ENCODE measurements around the gene PNPLA7.
"Not testable (repeated sequence)": the region's sequence is repeated elsewhere in the genome, so short reads cannot be mapped to it uniquely, and the experiment has no call there.

The PNPLA7 gene

DNA sequence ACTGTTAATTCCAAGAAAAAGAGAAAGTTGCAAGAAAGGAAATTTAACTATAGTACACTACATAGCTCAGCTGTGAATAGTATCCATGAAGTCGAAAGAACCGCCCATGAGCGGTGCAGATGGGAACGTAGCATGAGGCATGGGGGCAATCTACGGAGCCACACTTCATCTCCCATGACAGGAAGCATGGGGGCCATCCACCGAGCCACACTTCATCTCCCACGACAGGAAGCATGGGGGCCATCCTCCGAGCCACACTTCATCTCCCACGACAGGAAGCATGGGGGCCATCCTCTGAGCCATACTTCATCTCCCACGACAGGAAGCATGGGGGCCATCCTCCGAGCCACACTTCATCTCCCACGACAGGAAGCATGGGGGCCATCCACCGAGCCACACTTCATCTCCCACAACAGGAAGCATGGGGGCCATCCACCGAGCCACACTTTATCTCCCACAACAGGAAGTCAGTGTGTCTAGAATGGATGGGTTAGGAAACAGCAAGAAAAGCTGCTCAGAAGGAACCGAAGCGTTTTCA is 13.5 kb downstream of the PNPLA7 start:
- peak; percentile 10 for DNase-seq

DNA sequence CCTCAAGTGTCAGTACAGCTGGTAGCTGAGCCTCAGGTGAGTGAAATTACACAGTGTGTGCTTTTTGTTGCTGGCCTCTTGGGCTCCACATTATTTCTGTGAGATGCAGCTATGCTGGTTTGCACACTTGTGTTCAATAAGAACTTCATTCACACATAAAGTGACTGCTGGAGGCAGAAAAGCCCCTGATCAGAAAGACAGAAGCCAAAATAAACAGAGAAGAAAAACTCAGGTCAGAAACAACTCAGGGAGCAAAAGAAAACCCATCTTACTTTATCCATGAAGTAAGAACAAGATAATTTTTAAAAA is 15.1 kb downstream of the PNPLA7 start:
- DNase-seq = no peak

DNA sequence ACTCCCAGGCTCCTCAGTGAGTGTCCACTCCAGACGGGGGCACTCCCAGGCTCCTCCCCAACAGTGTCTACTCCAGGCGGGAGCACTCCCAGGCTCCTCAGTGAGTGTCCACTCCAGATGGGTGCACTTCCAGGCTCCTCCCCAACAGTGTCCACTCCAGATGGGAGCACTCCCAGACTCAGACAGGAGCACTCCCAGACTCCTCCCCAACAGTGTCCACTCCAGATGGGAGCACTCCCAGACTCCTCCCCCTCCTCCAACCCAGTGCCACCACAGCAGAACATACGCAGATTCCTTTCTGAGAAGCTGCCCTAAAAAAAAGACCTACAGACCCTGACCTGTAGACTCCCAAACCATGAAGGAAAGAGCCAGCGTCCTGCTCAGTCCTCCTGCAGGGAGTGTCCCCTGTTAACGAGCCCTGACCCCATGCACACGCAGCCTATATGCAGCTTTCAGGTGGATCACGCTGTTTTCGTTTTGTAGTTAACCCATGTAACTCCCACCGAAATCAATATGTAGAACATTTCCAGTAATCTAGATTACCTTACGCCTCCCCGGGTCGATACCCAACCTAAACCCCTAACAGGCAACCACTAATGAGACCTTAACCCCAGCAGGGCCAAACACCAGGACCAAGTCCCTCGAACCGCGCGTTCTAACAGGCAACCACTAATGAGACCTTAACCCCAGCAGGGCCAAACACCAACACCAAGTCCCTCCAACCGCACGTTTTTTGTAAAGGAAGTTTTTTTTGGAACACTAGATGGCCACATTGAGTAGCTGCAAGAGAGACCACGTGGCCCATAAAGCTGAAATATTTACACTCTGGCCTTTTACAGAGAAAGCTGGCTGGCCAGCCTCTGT is 15.7 kb downstream of the PNPLA7 start:
- peak; percentile 60 for DNase-seq

DNA sequence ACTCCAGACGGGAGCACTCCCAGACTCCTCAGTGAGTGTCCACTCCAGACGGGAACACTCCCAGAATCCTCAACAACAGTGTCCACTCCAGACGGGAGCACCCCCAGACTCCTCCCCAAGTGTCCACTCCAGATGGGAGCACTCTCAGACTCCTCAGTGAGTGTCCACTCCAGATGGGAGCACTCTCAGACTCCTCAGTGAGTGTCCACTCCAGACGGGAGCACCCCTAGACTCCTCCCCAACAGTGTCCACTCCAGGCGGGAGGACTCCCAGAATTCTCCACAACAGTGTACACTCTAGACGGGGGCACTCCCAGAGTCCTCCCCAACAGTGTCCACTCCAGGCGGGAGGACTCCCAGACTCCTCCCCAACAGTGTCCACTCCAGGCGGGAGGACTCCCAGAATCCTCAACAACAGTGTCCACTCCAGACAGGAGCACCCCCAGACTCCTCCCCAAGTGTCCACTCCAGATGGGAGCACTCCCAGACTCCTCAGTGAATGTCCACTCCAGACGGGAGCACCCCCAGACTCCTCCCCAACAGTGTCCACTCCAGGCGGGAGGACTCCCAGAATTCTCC is 17.2 kb downstream of the PNPLA7 start:
- not testable (repeated sequence) for DNase-seq

DNA sequence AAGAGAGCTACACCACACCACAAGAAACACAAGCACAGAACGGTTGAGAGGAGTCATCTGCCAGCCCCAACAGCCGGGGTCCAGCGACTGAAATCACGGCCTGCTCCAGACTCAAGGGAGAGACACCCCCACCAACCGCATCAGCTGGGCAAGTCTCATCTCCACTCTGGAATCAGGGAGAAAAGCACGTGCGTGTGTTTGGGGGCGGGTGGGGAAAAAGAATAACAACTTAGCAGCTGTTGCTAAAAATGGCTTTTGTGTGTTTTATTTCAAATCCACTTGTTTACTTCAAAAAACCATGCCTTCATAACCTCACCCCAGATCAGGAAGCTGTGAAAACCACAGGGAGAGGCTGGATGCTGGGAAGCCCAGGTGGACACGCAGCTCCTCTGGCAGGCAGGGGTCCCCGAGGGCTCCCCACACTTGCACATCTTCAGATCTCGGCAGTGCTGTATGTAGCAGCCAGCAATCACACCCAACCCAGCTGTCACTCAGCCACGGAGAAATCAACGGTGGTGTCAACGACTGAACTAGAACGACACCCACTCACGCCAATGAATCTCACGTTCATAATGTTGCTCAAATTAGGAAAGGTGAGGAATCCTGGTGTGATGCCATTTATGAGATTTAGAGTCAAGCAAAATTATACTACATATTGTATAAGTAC is 19.0 kb downstream of the PNPLA7 start:
- DNase-seq = no peak

DNA sequence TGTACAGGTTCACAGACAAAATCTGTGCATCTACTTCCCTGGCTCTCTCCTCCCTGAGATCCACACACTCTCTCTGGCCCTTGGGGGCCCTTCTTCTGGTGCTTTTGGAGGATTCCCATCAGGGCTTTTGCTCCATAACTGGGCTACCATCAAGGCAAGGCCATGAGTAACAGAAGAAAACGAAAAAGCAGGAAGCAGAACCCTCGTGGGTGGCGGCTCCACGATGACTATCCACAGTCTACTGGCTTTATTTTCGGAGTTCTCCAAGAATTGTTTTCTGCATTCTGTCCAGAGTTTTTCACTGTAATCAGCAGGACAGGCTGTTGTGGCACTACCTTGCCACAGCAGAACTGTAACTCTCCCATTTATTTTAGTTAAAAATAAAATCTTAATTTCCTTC is 19.9 kb downstream of the PNPLA7 start:
- no peak for DNase-seq

DNA sequence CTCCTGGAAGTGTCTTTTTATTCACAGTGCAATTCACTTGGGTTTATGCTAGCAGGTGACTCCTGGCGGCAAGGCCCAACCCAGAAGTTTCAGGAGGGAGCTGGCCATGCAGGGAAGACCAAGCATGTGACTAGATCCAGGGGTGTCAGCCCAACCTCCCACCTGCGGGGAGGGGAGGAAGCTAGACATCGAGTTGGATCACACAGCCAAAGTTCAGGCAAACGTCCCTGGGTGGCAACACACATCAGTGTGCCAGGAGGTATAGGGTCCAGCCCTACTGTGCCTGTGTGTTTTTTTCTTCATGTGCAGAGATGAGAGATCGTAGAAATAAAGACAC is 25.3 kb downstream of the PNPLA7 start:
- DNase-seq = no peak

DNA sequence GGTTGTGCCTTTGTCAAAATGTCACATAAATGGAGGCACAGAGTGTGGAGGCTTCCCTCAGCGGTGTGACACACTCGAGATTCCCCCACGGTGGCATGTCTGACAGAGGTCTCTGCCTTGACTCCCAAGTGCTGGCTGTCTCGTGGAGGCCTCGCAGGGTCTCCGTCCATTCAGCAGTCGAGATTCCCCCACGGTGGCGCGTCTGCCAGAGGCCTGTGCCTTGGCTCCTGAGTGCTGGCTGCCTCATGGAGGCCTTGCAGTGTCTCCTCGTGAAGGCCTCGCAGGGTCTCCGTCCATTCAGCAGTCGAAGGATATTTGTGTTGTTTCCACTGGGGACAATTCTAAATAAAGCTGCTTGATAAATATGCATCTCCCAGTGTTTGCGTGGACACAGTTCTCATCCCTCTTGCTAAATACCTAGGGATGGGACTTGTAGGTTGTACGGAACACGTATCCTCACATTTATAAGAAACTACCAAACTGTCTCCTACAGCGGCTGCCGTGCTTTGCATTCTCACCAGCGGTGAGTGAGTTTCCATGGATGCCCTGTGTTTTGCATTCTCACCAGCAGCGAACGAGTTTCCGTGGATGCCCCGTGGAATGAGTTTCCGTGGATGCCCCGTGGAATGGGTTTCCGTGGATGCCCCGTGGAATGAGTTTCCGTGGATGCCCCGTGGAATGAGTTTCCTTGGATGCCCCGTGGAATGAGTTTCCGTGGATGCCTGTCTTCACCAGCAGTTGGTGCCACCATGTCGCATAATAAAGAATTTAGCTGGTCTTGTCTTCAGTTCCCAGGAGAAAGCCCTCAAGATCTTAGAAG is 25.8 kb downstream of the PNPLA7 start:
- no peak for DNase-seq

DNA sequence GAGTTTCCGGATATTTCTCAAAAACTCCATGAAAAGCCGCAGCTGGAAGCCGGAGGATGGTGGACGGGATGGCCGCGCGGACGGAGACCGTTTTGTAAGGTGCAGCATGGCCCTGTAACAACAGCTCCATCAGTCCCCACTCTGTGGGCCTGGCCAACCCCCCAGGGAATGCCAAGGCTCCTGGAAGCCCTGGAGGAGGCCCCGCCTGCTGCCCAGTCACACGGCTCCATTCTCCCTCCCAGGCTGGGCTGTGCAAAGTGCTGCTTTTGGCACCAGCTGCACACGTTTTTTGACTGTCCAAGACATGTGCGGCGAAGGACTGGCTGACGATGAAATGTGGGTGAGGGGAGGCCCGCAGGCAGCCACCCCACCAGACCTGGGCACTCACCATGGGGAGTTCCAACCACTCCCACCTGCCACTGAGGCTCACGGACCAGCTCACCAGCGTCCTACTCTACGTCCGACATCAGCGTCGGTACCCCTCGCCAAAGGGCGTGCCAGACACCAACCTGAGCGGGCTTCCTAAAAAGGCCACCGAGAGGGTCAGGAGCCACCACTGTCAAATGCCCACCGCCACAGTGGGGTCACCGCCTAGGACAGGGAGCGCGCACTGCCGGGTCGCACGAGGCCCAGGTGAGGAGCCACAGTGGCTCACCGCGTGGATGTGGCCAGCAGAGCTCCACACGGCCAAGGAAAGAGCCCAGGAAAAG is 27.3 kb downstream of the PNPLA7 start:
- DNase-seq = no peak

DNA sequence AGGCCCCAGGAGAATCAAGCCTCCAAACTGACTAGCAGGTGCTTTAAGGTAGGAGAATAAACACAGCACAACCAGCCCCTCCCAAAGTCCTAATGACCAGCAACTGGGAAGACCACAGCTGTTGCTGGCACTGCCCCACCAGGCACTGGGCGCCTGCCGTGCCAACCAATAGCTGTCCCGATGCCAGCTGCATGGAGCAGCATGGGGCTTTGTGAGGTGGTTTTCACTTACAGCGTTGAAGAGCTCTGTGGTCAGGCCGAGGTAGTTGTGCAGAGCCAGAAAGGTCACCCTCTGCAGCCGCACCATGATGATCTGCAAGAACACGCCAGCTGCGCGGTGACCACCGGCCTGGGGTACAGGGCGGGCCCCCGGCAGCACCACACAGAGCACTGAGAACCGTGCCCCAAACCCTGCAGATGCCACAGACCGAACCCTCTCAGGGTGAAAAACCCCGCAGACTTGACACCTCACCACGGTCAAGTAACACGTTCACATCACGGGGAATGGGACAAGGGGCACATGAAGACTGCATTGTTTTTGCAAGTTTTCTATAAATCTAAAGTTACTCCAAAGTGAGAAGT is 28.7 kb downstream of the PNPLA7 start:
- no peak for DNase-seq

DNA sequence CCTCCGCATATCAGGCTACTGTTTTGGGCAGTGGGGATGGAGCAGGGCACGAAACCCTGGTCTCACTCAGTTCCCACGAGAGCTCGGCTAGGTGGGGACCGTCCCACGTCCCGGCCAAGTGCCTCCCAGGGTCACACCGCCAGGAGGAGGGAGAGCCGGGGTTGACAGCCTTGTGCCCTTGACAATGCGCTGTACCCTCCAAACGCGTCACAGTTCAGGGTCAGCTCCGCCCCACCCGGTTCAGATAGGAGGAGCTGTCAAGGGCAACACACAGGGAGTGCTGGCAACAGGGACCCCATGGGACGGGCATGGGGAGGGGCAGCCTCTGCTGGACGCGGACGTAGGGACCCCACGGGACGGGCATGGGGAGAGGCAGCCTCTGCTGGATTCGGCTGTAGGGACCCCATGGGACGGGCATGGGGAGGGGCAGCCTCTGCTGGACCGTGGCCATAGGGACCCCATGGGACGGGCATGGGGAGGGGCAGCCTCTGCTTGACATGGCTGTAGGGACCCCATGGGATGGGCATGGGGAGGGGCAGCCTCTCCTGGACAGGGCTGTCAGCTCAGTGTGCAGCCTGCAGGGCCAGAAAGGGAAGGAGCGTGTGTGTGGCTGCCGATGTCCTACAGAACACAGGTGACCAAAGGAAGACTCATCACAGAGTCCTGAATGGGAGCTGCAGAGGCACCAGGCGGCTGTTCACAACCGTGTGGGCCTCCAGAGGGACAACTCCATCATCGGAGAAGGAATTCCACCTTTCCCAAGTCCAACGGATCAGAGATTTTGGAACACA is 29.4 kb downstream of the PNPLA7 start:
- no peak for DNase-seq

DNA sequence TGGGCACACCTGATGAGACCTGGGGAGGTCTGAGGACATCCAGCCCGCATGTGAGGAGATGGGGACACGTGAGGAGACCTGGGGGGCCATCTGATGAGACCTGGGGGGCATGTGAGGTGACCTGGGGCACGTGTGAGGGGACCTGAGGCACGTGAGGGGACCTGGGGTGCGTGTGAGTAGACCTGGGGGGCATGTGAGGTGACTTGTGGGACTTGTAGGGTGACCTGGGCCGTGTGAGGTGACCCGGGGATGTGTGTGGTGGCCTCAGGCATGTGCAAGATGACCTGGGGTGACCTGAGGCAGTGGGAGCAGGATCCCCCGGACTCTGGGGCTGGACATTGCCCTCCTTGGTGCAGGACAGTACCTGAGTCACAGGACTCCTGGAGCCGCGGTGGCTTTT is 30.6 kb downstream of the PNPLA7 start:
- no peak for DNase-seq

DNA sequence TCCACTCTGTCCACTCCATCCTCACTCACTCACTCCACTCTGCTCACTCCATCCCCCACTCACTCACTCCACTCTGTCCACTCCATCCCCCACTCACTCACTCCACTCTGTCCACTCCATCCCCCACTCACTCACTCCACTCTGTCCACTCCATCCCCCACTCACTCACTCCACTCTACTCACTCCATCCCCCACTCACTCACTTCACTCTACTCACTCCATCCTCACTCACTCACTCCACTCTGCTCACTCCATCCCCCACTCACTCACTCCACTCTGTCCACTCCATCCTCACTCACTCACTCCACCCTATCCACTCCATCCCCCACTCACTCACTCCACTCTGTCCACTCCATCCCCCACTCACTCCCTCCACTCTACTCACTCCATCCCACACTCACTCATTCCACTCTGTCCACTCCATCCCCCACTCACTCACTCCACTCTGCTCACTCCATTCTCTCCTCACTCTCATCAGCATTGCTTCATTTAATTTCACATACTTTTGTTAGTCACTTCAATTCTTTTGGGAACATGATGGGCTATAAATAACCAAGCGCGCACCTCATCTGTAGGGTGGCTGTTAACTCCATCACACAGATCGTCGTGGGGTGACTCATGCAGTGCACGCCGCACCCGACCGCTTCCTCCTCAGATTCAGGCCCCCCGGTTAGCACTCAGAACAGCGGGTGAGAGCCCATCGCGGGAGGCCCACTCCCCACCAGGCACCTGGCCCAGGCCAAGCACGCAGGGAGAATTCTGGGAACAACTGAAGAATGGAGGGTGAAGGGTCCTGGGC is 31.3 kb downstream of the PNPLA7 start:
- DNase-seq = not testable (repeated sequence)

DNA sequence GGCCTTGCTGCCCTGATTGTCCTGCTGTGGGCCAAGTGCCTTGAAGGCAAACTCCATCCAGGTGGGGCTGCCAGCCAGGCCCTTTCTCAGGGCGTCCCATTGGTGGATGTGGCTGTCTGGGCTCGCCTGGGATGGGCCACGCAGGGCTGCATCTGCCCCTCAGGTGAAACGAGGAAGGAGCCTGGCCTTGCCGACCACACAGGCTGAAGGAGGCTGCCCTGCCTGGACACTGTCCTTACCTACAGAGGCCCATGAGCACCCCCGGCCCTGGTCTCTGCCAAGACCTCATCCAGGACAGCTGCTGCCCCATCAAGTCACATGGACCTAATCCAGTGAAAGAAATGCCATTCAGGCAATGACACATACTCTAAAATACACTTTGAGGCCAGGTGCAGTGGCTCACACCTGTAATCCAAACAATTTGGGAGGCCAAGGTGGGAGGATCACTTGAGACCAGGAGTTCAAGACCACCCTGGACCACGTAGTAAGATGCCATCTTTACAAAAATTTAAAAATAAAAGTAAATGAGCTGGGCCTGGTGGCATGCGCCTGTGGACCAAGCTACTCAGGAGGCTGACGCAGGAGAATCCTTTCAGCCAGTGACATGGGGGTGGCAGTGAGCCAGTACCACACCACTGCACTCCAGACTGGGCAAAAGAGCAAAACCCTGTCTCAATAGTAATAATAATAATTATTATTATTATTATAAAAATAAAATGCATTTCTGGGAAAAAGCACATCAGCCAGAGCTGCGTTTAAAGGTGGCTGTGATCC is 33.9 kb downstream of the PNPLA7 start:
- DNase-seq = no peak

DNA sequence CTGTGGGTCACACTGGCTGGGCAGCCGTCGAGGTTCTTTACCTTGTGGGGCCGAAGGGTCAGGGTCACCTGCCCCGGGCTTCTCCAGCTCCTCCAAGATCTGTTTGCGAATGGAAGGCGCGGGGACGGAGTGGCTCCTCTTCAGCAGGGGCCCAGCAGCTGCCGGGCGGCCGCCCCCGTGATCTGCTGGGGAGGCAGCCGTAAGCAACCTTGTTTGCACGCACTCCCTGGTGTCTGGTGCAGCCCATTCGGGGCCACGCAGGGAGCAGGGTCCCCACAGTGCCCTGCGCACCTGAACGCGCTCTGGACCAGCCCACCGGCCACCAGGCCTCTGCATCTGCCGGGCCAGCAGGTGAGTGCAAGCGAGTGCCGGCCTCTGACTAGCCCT is 34.9 kb downstream of the PNPLA7 start:
- DNase-seq = no peak

DNA sequence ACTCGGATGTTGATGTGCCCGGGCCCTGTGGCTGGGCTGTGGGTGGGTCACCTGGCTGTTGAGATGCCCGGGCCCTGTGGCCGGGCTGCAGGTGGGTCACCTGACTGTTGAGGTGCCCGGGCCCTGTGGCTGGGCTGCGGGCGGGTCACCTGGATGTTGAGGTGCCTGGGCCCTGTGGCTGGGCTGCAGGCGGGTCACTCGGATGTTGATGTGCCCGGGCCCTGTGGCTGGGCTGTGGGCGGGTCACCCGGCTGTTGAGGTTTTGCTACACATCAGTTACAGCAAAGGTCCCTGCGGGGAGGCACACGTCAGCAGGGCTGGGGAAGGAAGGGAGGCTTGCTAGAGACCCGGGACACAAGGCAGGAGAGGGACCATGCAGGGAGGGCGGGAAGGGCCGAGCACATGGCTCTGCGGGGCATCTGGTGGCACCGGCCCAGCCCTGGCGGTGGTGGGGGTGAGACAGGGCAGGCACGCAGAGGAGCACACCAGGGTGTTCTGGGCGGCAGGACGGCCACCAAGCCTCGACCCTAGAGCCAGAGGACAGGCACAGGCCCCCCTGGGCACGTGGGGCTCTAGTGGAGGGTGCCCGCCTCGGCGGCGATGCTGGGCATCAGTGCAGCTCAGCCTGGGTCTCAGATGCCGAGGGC is 35.4 kb downstream of the PNPLA7 start:
- DNase-seq = no peak

DNA sequence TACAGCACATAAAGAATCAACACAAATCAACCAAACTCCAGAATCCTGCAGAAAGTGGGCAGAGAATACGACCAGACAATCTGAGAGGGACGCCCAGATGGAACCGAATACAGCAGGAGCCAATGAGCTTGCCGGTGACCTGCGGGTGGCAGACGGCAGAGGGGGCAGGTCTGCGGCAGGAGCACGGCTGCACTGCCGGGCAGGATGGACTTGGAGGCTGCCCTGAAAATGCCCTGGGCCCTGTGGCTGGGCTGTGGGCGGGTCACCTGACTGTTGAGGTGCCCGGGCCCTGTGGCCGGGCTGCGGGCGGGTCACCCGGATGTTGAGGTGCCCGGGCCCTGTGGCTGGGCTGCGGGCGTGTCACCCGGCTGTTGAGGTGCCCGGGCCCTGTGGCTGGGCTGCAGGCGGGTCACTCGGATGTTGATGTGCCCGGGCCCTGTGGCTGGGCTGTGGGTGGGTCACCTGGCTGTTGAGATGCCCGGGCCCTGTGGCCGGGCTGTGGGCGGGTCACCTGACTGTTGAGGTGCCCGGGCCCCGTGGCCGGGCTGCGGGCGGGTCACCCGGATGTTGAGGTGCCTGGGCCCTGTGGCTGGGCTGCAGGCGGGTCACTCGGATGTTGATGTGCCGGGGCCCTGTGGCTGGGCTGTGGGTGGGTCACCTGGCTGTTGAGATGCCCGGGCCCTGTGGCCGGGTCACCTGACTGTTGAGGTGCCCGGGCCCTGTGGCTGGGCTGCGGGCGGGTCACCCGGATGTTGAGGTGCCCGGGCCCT is 36.2 kb downstream of the PNPLA7 start:
- not testable (repeated sequence) for DNase-seq

DNA sequence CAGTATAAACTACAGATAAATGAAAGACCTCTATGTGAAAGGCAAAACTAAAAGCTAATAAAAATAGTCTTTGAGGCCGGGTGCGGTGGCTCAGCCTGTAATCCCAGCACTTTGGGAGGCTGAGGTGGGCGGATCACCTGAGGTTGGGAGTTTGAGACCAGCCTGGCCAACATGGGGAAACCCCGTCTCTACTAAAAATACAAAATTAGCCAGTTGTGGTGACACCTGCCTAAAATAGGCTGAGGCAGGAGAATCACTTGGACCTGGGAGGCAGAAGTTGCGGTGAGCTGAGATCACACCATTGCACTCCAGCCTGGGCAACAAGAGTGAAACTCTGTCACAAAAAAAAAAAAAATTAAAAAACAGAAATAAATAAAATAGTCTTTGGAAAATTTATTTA is 37.1 kb downstream of the PNPLA7 start:
- not testable (repeated sequence) for DNase-seq

Data from activated CD4-positive, alpha-beta T cell treated with anti-CD3 and anti-CD28 coated beads, Interleukin-2, Interleukin-6, amounts not matched to agents 100 ng/mL and 50 ng/mL, durations not matched to agents 16 hours and 8 hours (primary cell).